Dermis microvascular lymphatic vessel endothelial cell (primary cell): ENCODE data around the gene SOST. TPM values are rescaled to one million over a fixed set of nuclear protein-coding genes. Genes with fewer than 3 reads are reported as not detected.
A peak's percentile ranks its signal among the peaks of the same experiment; 100 is the strongest.
"Not testable (repeated sequence)": the region's sequence is repeated elsewhere in the genome, so short reads cannot be mapped to it uniquely, and the experiment has no call there.

Source experiments
- DNase-seq, 2 donors: peaks; one replicate each; pipeline versions ENCODE4 v3.0.0 to v3.0.0-alpha.2; 2010; ENCODE audit warnings: low read depth in 2 of 2
- total RNA-seq: library from RNA; depleted of rRNA; stranded (reverse); fragments of >200 nt; gene quantifications from 2 replicates; pipeline ENCODE4 v1.2.1, GENCODE V29; 2014

The SOST gene
- not detected in 2 replicates for total RNA-seq

DNA sequence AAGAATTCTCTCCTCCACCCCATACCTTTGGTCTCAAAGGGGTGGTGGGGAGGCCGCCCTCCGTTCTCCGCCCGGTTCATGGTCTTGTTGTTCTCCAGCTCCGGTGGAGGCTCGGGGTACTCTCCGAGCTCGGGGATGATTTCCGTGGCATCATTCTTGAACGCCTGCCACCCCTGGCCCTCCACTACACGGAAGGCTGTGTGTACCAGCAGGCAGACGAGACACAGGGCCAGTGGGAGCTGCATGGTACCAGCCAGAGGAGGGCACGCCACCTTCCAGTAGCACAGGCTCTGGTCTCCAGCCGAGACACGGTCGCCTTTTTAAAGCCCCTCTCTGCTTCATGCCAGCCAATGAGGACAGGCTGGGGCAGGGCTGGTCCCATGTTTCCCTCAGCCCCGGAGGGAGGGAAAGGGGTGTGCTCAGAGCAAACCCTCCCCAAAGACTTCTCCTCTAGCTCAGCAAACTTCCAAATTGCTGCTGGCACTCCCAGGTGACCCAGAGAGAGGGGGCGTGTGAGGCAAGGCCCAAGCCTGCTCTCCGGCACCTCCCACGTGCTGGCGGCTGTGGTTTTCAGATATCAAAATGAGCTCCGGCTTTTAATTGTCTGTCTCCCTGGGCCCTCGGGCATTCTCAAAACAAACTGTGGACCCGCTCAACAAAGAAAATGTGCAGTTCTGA lies at the start of gene SOST:
SOST (minus strand) TSS at position 295 of the 678 bp plus-strand sequence; CDS start at position 245, 50 bp downstream.
- DNase-seq: no peak

DNA sequence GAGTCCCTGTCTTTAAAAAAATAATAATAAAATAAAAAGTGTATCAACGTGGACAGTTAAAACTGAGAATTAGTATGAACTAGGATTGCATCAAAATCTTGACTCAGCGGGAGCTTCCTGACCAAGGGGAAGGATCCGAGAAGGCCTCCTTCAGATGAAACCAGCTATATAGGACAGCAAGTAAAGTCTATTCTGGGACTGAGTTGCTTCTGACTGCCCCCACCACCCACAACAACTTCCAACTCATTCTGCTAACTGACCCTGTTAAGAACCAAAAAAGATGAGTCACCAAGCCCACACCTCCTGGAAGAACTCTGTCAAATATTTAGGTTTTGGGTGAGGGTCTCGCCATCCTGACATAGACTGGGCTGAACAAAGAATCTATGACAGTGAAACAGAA lies 49.5 kb upstream of the SOST start:
- no peak for DNase-seq

- DNase-seq: no peak
These were observed 46.5 kb upstream of the SOST start for GRCh38 chr17:43805117-43805516.

- peak in 1 of 2 donors; percentile 5 for DNase-seq
These were observed 45.2 kb upstream of the SOST start for GRCh38 chr17:43803758-43804157.

DNA sequence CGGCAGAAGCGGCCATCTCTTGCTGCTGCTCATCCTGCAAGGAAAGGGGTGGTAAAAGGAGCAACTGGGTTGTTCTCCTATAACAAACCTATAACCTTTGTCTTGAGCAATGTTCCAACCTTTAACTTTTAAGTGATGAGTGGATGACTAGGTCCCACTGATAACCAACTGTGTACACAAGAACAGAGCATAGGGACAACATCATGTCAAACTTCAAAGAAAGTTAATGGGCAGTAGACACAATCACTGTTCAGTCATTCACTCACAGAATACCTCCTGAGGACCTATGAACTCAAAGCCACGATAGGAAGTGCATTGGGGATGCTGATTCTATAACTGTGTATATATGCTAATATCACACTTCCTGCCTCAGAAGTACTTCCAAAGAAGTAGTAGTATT lies 43.3 kb upstream of the SOST start:
- no peak for DNase-seq

- DNase-seq: no peak
These were observed 42.1 kb upstream of the SOST start for GRCh38 chr17:43800736-43801135.

DNA sequence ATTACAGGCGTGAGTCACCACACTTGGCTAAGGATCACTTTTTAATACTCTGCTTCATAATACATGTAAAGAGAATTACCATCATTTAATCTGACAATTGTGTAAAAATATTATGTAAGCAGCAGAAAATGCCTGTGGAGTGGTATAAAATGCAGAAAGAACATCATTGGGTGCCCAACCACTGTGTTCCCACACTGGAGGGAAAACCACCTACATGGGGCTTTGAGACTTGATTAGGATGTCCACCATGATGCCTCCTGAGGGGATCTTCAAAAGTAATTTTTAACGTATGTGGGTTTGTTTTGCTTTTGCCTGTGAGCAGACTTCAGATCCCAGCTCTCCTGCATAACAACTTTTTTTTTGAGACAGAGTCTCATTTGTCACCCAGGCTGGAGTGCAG lies 40.5 kb upstream of the SOST start:
- DNase-seq: no peak

GRCh38 chr17:43798024-43798423 lies 39.4 kb upstream of the SOST start:
- DNase-seq: not testable (repeated sequence)

GRCh38 chr17:43792668-43793067 lies 34.1 kb upstream of the SOST start:
- not testable (repeated sequence) for DNase-seq

GRCh38 chr17:43791589-43791988 lies 33.0 kb upstream of the SOST start:
- peak; percentile 24 to 42 for DNase-seq

GRCh38 chr17:43790311-43790940 lies 31.8 kb upstream of the SOST start:
- DNase-seq: peak in 1 of 2 donors; percentile 25

DNA sequence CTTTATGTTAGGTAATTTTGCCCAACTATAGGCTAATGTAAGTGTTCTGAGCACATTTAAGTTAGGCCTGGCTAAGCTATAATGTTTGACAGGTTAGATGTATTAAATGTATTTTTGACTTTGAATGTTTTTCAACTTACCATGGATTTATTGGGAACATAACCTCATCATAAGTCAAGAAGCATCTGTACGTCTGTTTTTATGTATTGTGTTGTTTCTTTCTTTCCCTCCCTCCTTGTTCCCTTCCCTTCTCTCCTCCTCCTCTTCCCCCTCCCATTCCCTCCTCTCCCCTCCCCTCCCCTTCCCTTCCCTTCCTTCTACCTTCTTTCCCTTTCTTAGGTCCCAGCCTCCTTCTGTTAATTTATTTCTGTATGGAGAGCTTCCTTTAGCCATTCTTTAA lies 30.9 kb upstream of the SOST start:
- no peak for DNase-seq

DNA sequence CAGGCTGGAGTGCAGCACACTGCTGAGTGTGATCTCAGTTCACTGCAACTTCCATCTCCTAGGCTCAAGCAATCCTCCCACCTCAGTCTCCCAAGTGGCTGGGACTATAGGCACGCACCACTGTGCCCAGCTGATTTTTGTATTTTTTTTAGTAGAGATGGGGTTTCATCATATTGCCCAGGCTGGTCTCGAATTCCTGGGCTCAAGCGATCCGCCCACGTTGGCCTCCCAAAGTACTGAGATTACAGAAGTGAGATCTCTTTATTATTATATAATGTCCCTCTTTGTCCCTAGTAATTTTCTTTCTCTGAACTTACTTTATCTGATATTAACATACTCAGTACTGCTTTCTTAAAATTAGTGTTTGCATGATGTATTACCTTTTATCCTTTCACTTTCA lies 29.9 kb upstream of the SOST start:
- DNase-seq: no peak

DNA sequence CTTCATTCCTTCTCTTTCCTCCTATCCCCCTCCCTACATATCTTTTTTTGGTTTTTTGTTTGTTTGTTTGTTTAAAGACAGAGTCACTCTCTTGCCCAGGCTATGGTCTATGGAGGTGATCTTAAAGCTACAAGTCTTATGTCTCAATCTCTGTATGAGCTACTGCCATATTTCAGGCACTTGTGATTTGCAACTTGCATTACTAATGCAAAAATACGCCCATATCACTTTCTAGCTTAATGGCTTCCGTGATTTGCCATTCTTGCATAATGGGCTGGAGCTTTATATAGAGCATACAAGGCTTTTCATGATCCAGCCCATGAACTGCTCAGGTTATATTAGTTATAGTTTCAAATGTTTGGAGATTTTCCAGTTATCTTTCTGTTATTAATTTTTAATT lies 29.1 kb upstream of the SOST start:
- no peak for DNase-seq

- DNase-seq: peak; percentile 43 to 56
These were observed 26.1 kb upstream of the SOST start for GRCh38 chr17:43784628-43785101.

- no peak for DNase-seq
These were observed 25.5 kb upstream of the SOST start for GRCh38 chr17:43784068-43784467.

- no peak for DNase-seq
These were observed 24.5 kb upstream of the SOST start for GRCh38 chr17:43782913-43783680.

DNA sequence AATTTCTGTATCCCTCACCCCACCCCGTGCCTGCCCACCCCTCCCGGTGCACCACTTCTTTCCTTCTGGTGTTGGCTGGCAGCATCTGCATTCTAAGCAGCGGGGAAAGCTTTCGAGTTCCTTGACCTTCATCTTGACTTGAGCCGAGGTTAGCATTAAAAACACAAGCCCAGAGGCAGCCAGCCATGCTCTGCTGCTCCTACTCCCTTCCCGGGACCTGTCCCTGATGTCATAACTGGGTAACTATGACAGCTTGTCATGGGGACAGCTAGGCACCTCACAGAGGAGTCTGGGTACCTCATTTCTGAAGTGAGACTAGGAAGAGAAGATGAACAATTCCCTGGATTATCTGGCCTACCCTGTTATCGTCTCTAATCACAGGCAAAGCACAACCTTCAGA lies 21.5 kb upstream of the SOST start, which contains the start of gene CFAP97D1:
CFAP97D1 (plus strand) TSS at position 301 of the 400 bp plus-strand sequence; CDS start at position 329, 28 bp downstream.
- no peak for DNase-seq

GRCh38 chr17:43779145-43780125 lies 20.8 kb upstream of the SOST start:
- peak in 1 of 2 donors; percentile 62 for DNase-seq

DNA sequence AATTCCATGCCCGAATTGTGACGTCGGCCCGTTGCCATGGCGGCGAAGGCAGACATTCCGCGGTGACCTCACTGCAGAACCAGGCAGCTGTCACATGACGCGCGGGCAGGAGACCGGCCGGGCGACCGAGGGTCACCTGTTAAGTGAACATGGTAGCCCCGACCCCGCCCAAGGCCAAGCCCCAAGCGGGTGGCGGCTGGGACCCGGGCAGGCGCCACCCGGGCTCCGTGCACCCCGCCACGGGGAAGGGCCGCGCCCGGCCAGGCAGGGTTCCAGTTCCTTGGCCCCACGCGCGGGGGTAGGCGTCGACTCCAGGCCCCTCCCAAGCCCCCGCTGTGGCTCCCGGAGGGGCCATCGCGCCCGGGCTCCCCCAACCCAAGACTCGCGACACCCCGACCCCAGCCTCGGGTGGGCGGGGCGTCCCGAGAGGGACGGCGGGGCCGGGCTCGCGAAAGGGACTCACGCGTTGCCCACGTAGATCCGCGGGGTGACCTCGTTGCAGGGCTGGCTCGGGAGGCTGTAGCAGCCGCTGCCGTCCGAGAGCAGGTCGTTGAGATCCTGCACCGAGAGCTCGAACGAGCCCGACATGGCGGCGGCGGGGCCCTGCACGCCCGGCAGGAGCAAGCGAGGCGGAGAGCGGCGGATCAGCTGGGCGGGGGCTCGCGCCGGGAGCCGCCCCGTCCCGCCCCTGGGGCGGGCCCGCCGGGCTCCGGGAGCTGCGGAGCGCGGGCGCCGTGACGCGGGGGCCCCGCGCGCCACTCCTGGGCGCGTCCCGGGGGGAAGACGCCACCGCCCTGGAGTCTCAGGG lies 19.9 kb upstream of the SOST start, which contains the start of gene DUSP3:
DUSP3 (minus strand) TSS at position 641 of the 808 bp plus-strand sequence; CDS start at position 588, 53 bp downstream.
- DNase-seq: peak; percentile 88 to 93
